ENCODE measurements around the gene SHISA4. TPM values are rescaled to one million over a fixed set of nuclear protein-coding genes. Genes with fewer than 3 reads are reported as not detected.

The SHISA4 gene
- total RNA-seq, 1 donor from 2014 or later: 3.0 TPM

DNA sequence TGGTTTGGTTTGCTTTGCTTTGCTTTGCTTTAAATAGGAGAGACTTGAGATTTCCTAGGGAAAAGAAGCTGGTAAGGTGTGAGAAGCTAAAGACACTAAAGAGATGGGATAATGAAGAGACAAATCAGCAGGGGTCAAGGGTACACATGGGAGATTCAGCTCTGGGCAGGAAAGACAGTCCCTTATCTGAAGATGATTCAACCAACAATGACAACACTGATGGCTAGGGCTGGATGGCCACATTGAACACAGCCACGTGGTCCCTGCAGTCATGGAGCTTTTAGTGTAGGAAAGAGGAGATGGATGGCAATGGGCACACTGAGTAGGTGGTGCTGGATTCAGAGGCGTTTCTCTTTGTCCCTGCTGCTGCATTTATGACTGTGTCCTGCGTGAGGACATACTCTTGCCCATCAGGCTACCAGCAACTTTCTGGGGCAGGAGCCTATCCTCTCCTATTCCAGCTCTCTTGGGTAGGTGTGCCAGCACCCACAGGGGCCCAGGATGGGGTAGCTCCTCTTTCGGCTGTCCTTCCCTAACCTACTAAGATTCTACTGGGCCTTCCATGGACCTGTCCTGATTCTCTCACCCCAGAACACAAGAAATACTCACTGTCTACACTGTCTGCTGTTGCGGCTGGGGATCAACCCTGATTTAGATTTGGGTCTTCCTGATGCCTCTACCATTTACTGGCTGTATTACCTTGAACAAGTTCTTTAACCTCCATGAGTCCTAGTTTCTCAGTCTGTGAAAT is 1.4 kb upstream of the SHISA4 start:
- Histone ChIP-seq H3K27ac (no peak overlapping the region), H3F3A (ENCODE audit: low read depth) (peaks cover 9% of the 10 kb centered on the region), H3K4me3 (no peak overlapping the region), H3K4me1 (peaks cover 7% of the 10 kb centered on the region), H3K4me2 (no peak overlapping the region), H3K79me2 (ENCODE audit: low read depth) (no peaks in the 10 kb centered on the region), H3K9ac (no peak overlapping the region), H3K27me3 (peaks cover 14% of the 10 kb centered on the region), H3K9me3 (ENCODE audit: low read depth) (no peaks in the 10 kb centered on the region), H2AFZ (replicated peaks) (no peak overlapping the region), H4K20me1 (ENCODE audit: low read depth) (no peaks in the 10 kb centered on the region), H3K36me3 (no peaks in the 10 kb centered on the region)
- H3K4me1 Mint-ChIP-seq: peaks cover 11% of the 10 kb centered on the region
- no peak overlapping the region for H3K27ac Mint-ChIP-seq
- TF ChIP-seq, protein P1, sequence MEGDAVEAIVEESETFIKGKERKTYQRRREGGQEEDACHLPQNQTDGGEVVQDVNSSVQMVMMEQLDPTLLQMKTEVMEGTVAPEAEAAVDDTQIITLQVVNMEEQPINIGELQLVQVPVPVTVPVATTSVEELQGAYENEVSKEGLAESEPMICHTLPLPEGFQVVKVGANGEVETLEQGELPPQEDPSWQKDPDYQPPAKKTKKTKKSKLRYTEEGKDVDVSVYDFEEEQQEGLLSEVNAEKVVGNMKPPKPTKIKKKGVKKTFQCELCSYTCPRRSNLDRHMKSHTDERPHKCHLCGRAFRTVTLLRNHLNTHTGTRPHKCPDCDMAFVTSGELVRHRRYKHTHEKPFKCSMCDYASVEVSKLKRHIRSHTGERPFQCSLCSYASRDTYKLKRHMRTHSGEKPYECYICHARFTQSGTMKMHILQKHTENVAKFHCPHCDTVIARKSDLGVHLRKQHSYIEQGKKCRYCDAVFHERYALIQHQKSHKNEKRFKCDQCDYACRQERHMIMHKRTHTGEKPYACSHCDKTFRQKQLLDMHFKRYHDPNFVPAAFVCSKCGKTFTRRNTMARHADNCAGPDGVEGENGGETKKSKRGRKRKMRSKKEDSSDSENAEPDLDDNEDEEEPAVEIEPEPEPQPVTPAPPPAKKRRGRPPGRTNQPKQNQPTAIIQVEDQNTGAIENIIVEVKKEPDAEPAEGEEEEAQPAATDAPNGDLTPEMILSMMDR (IDR thresholded peaks at IDR 0.05): no peak
- TF ChIP-seq EZH2phosphoT487 (IDR thresholded peaks at IDR 0.05) (no peak), EZH2 (IDR thresholded peaks at IDR 0.05) (no peak)
- H3K27me3 Mint-ChIP-seq (ENCODE audit: insufficient read depth, low read depth): peaks cover 7% of the 10 kb centered on the region
- peak overlapping the region; percentile 83 for H3K4me3 Mint-ChIP-seq
- H3K36me3 Mint-ChIP-seq: no peaks in the 10 kb centered on the region
- no peak for DNase-seq (ENCODE audit: low spot score)
- no peaks in the 10 kb centered on the region for H3K9me3 Mint-ChIP-seq

DNA sequence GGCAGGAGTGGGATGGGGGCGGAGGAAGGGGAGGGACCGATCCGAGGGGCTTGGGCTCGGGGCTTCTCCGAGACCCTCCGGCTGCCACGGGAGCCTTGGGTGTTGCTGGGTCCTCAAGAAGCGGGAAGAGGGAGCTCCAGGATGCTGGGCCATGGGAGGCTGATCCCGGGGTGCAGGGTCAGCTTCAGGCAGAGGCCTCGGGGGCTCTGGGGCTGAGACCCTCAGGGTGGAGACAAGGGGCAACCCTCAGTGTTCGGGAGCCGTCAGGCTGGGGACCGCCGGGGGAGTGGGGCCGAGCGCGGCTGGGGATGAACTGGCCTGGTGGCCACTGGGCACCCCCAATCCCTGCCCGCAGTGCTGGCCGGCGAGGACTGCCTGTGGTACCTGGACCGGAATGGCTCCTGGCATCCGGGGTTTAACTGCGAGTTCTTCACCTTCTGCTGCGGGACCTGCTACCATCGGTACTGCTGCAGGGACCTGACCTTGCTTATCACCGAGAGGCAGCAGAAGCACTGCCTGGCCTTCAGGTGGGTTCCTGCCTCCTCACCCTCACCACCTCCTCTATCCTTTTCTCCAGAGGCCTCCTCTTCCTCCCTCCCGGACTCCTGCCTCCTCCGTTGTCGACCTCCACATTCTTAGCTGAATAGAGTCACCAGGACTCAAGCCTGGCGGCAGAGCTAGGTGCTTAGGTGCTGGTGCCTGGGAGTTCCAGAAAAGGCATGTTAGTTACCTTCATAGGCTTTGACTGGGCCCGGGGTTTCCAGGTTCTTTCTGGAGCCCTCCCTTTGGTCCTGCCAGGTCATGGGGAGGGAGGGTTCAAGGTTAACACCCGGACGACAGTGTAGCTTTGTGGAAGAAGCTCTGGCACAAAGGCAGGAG is 631 bp downstream of the SHISA4 start:
- Histone ChIP-seq H3K4me2 (peak overlapping the region; percentile 93), H3K79me2 (ENCODE audit: low read depth) (no peaks in the 10 kb centered on the region), H3K4me1 (peaks cover 16% of the 10 kb centered on the region), H3K27ac (no peak overlapping the region), H3K27me3 (peaks cover 14% of the 10 kb centered on the region), H2AFZ (replicated peaks) (peak overlapping the region; percentile 95), H3K9ac (peak overlapping the region; percentile 55), H3K9me3 (ENCODE audit: low read depth) (no peaks in the 10 kb centered on the region), H3K36me3 (no peaks in the 10 kb centered on the region), H4K20me1 (ENCODE audit: low read depth) (no peaks in the 10 kb centered on the region), H3K4me3 (peak overlapping the region; percentile 78), H3F3A (ENCODE audit: low read depth) (peaks cover 9% of the 10 kb centered on the region)
- H3K4me3 Mint-ChIP-seq: peak overlapping the region; percentile 87
- peak overlapping the region; percentile 80 for H3K27ac Mint-ChIP-seq
- no peaks in the 10 kb centered on the region for H3K36me3 Mint-ChIP-seq
- no peak for DNase-seq (ENCODE audit: low spot score)
- TF ChIP-seq EZH2phosphoT487 (IDR thresholded peaks at IDR 0.05) (no peak), EZH2 (IDR thresholded peaks at IDR 0.05) (no peak)
- TF ChIP-seq, protein P1 (IDR thresholded peaks at IDR 0.05): no peak
- H3K27me3 Mint-ChIP-seq (ENCODE audit: insufficient read depth, low read depth): peaks cover 13% of the 10 kb centered on the region
- H3K4me1 Mint-ChIP-seq: peaks cover 23% of the 10 kb centered on the region
- no peaks in the 10 kb centered on the region for H3K9me3 Mint-ChIP-seq

DNA sequence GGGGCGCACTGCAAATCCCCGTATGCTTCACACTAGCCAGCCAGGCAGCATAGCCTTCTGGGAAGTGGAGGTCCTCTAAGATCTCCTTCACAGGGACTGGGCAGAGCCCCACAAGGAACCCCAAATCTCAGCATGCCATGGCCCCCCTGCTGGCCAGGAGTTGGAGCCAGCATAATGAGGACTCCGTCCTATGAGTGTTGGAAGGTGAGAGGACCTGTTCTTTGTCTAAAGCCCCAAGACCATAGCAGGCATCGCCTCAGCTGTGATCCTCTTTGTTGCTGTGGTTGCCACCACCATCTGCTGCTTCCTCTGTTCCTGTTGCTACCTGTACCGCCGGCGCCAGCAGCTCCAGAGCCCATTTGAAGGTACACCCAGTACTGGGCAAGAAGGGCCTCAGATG is 1.5 kb downstream of the SHISA4 start:
- Mint-ChIP-seq H3K36me3 (no peaks in the 10 kb centered on the region), H3K4me3 (peak overlapping the region; percentile 35), H3K4me1 (peaks cover 23% of the 10 kb centered on the region), H3K27ac (no peak overlapping the region), H3K27me3 (ENCODE audit: insufficient read depth, low read depth) (peaks cover 13% of the 10 kb centered on the region), H3K9me3 (no peaks in the 10 kb centered on the region)
- Histone ChIP-seq H3K79me2 (ENCODE audit: low read depth) (no peaks in the 10 kb centered on the region), H3K4me1 (peaks cover 17% of the 10 kb centered on the region), H3K36me3 (no peaks in the 10 kb centered on the region), H3K9me3 (ENCODE audit: low read depth) (no peaks in the 10 kb centered on the region), H3F3A (ENCODE audit: low read depth) (peaks cover 9% of the 10 kb centered on the region), H3K4me3 (no peak overlapping the region), H3K27me3 (peaks cover 14% of the 10 kb centered on the region), H3K9ac (no peak overlapping the region), H2AFZ (replicated peaks) (no peak overlapping the region), H4K20me1 (ENCODE audit: low read depth) (no peaks in the 10 kb centered on the region), H3K4me2 (no peak overlapping the region), H3K27ac (no peak overlapping the region)
- TF ChIP-seq EZH2 (IDR thresholded peaks at IDR 0.05): no peak
- TF ChIP-seq EZH2phosphoT487 (IDR thresholded peaks at IDR 0.05): no peak
- TF ChIP-seq, protein P1 (IDR thresholded peaks at IDR 0.05): no peak
- DNase-seq (ENCODE audit: low spot score): no peak

All from neural progenitor cell (in vitro differentiated cells).